GM23338 (cell line): Measurements from ENCODE around the gene NDUFV2. TPM values are rescaled to one million over a fixed set of nuclear protein-coding genes. Genes with fewer than 3 reads are reported as not detected.

ENCODE experiments used
- ATAC-seq: fragments of 200-7000 bp; cut with Tn5 transposase; 3 replicates; pipeline ENCODE4 v1.9.1; 2020
- DNase-seq: peaks from one replicate; pipeline ENCODE4 v3.0.0-alpha.2; 2015; ENCODE audit warnings: low spot score
- H2AFZ ChIP-seq: fragments of 200-600 bp; sonication (generic); 2 replicates; pipeline ENCODE4 v1.8.0; 2016; ENCODE audit warnings: antibody characterized with exemption, mild to moderate bottlenecking, moderate library complexity
- H3F3A ChIP-seq: fragments of 200-600 bp; sonication (generic); replicated peaks from 2 replicates; pipeline ENCODE4 v1.8.0; 2017; ENCODE audit warnings: antibody characterized with exemption, mixed run types, low read depth
- H3K27ac ChIP-seq: fragments of 200-600 bp; sonication (generic); 2 replicates; pipeline ENCODE4 v1.6.1; 2016; ENCODE audit warnings: low read depth
- H3K27me3 ChIP-seq: fragments of 200-600 bp; sonication (generic); 2 replicates; pipeline ENCODE4 v1.8.0; 2016; ENCODE audit warnings: mild to moderate bottlenecking, mixed run types, moderate library complexity; ENCODE audit not compliant: insufficient read depth
- H3K36me3 ChIP-seq: fragments of 200-600 bp; sonication (generic); 2 replicates; pipeline ENCODE4 v1.8.0; 2016; ENCODE audit warnings: mild to moderate bottlenecking; ENCODE audit not compliant: insufficient read depth
- H3K4me1 ChIP-seq: fragments of 200-600 bp; sonication (generic); 2 replicates; pipeline ENCODE4 v1.8.0; 2016; ENCODE audit warnings: mild to moderate bottlenecking, moderate library complexity; ENCODE audit not compliant: insufficient read depth
- H3K4me2 ChIP-seq: fragments of 200-600 bp; sonication (generic); 2 replicates; pipeline ENCODE4 v1.7.1; 2017; ENCODE audit warnings: mixed run types
- H3K4me3 ChIP-seq: fragments of 200-600 bp; sonication (generic); 2 replicates; pipeline ENCODE4 v1.6.1; 2016; ENCODE audit warnings: mixed run types
- H3K79me2 ChIP-seq: fragments of 200-600 bp; sonication (generic); replicated peaks from 2 replicates; pipeline ENCODE4 v1.8.0; 2017; ENCODE audit warnings: mild to moderate bottlenecking; ENCODE audit not compliant: insufficient read depth
- H3K9me2 ChIP-seq: fragments of 200-600 bp; sonication (generic); 2 replicates; pipeline ENCODE4 v1.8.0; 2017; ENCODE audit not compliant: insufficient read depth
- H4K20me1 ChIP-seq: fragments of 200-600 bp; sonication (generic); replicated peaks from 2 replicates; pipeline ENCODE4 v1.8.0; 2017; ENCODE audit warnings: mild to moderate bottlenecking; ENCODE audit not compliant: insufficient read depth
- H3K27ac Mint-ChIP-seq: 2 replicates; pipeline ENCODE4 v1.8.0; 2020; ENCODE audit warnings: inconsistent platforms, mild to moderate bottlenecking, moderate library complexity, mixed read lengths
- H3K27me3 Mint-ChIP-seq: 3 replicates; pipeline ENCODE4 v1.8.0; 2022; ENCODE audit warnings: low read depth, mild to moderate bottlenecking, moderate library complexity, mixed read lengths, inconsistent platforms; ENCODE audit not compliant: insufficient read depth, poor library complexity
- H3K36me3 Mint-ChIP-seq: 3 replicates; pipeline ENCODE4 v1.8.0; 2021; ENCODE audit warnings: low read depth, mild to moderate bottlenecking, inconsistent platforms, moderate library complexity, mixed read lengths
- H3K4me1 Mint-ChIP-seq: 3 replicates; pipeline ENCODE4 v1.8.0; 2020; ENCODE audit warnings: mild to moderate bottlenecking, inconsistent platforms, mixed read lengths
- H3K4me3 Mint-ChIP-seq: 3 replicates; pipeline ENCODE4 v1.8.0; 2021; ENCODE audit warnings: moderate library complexity, mild to moderate bottlenecking, inconsistent platforms, mixed read lengths
- H3K9me3 Mint-ChIP-seq: 3 replicates; pipeline ENCODE4 v1.8.0; 2020; ENCODE audit warnings: moderate library complexity, mild to moderate bottlenecking, inconsistent platforms, mixed read lengths
- EZH2 ChIP-seq: fragments of 200-600 bp; sonication (generic); IDR thresholded peaks from one replicate; pipeline ENCODE4 v1.8.0; 2017; ENCODE audit warnings: antibody characterized with exemption, mild to moderate bottlenecking, low read depth; ENCODE audit not compliant: unreplicated experiment
- EZH2phosphoT487 ChIP-seq: fragments of 200-600 bp; sonication (generic); IDR thresholded peaks from one replicate; pipeline ENCODE4 v1.8.1; 2018; ENCODE audit warnings: antibody characterized with exemption; ENCODE audit not compliant: unreplicated experiment
- JUNB ChIP-seq: IDR thresholded peaks from one replicate; pipeline ENCODE4 v1.6.1; 2016; ENCODE audit warnings: antibody characterized with exemption; ENCODE audit not compliant: unreplicated experiment
- NANOG ChIP-seq: IDR thresholded peaks from 2 replicates; pipeline ENCODE4 v1.6.1; 2016; ENCODE audit warnings: antibody characterized with exemption, borderline replicate concordance
- POLR2AphosphoS5 ChIP-seq: IDR thresholded peaks from 2 replicates; pipeline ENCODE4 v1.6.1; 2016; ENCODE audit warnings: antibody characterized with exemption, low read depth
- STAT1 ChIP-seq: IDR thresholded peaks from one replicate; pipeline ENCODE4 v1.6.1; 2016; ENCODE audit warnings: antibody characterized with exemption; ENCODE audit not compliant: unreplicated experiment
- ZNF331 ChIP-seq: fragments of 250-450 bp; sonication (Bioruptor Pico); IDR thresholded peaks from 2 replicates; pipeline ENCODE4 v1.5.0; 2020; ENCODE audit warnings: low read depth, mild to moderate bottlenecking, moderate library complexity
- ZNF462 ChIP-seq: fragments of 250-450 bp; sonication (Bioruptor Pico); IDR thresholded peaks from 2 replicates; pipeline ENCODE4 v1.5.0; 2020; ENCODE audit warnings: mild to moderate bottlenecking, moderate library complexity
- polyA plus RNA-seq: library from polyadenylated mRNA; unstranded; fragments of >200 nt; fragmentation: Nextera tagmentation; extraction: Ambion mirVana; gene quantifications from 2 replicates; pipeline ENCODE4 v1.2.1, GENCODE V29; 2016
- total RNA-seq: library from RNA; depleted of rRNA; stranded (reverse); fragments of >200 nt; shearing (Covaris generic); gene quantifications from 2 replicates; pipeline ENCODE4 v1.2.3, GENCODE V29; 2014
- TF ChIP-seq, protein P1 (sequence below): IDR thresholded peaks from 2 replicates; pipeline ENCODE4 v1.6.1; 2016; ENCODE audit warnings: antibody characterized with exemption
- TF ChIP-seq, protein P2 (sequence below): IDR thresholded peaks from one replicate; pipeline ENCODE4 v1.6.1; 2018; ENCODE audit warnings: antibody characterized with exemption; ENCODE audit not compliant: unreplicated experiment

The NDUFV2 gene
- total and polyA plus RNA-seq, 2 experiments from 2014 or later = 157 to 577 TPM

- Histone ChIP-seq H2AFZ (peak overlapping the region; percentile 59), H3K4me3 (no peak overlapping the region)
- peaks cover 1% of the 10 kb centered on the region for H3K27me3 Mint-ChIP-seq
Observed at GRCh38 chr18:9088252-9088651, 14.2 kb upstream of the NDUFV2 start.

More at GRCh38 chr18:9088252-9088651, 14.2 kb upstream of the NDUFV2 start:
- ATAC-seq (no peak), DNase-seq (no peak)
- Mint-ChIP-seq H3K4me1 (no peaks in the 10 kb centered on the region), H3K27ac (no peak overlapping the region), H3K9me3 (no peaks in the 10 kb centered on the region), H3K36me3 (no peaks in the 10 kb centered on the region), H3K4me3 (no peak overlapping the region)
- TF ChIP-seq, protein P1, sequence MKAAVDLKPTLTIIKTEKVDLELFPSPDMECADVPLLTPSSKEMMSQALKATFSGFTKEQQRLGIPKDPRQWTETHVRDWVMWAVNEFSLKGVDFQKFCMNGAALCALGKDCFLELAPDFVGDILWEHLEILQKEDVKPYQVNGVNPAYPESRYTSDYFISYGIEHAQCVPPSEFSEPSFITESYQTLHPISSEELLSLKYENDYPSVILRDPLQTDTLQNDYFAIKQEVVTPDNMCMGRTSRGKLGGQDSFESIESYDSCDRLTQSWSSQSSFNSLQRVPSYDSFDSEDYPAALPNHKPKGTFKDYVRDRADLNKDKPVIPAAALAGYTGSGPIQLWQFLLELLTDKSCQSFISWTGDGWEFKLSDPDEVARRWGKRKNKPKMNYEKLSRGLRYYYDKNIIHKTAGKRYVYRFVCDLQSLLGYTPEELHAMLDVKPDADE = no peak
- TF ChIP-seq, protein P2, sequence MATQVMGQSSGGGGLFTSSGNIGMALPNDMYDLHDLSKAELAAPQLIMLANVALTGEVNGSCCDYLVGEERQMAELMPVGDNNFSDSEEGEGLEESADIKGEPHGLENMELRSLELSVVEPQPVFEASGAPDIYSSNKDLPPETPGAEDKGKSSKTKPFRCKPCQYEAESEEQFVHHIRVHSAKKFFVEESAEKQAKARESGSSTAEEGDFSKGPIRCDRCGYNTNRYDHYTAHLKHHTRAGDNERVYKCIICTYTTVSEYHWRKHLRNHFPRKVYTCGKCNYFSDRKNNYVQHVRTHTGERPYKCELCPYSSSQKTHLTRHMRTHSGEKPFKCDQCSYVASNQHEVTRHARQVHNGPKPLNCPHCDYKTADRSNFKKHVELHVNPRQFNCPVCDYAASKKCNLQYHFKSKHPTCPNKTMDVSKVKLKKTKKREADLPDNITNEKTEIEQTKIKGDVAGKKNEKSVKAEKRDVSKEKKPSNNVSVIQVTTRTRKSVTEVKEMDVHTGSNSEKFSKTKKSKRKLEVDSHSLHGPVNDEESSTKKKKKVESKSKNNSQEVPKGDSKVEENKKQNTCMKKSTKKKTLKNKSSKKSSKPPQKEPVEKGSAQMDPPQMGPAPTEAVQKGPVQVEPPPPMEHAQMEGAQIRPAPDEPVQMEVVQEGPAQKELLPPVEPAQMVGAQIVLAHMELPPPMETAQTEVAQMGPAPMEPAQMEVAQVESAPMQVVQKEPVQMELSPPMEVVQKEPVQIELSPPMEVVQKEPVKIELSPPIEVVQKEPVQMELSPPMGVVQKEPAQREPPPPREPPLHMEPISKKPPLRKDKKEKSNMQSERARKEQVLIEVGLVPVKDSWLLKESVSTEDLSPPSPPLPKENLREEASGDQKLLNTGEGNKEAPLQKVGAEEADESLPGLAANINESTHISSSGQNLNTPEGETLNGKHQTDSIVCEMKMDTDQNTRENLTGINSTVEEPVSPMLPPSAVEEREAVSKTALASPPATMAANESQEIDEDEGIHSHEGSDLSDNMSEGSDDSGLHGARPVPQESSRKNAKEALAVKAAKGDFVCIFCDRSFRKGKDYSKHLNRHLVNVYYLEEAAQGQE = no peak
- TF ChIP-seq JUNB (no peak), ZNF331 (CRISPR knock-in tag) (no peak), POLR2AphosphoS5 (no peak), EZH2phosphoT487 (no peak), EZH2 (no peak), STAT1 (no peak), NANOG (no peak), ZNF462 (CRISPR knock-in tag) (no peak)
- H3K79me2 ChIP-seq = no peaks in the 10 kb centered on the region
- no peaks in the 10 kb centered on the region for H3K4me1 ChIP-seq
- H3K9me2 ChIP-seq = no peaks in the 10 kb centered on the region
- H3F3A ChIP-seq = no peaks in the 10 kb centered on the region
- no peaks in the 10 kb centered on the region for H3K27me3 ChIP-seq
- no peak overlapping the region for H3K4me2 ChIP-seq
- no peaks in the 10 kb centered on the region for H3K36me3 ChIP-seq
- no peaks in the 10 kb centered on the region for H4K20me1 ChIP-seq
- H3K27ac ChIP-seq = no peak overlapping the region
